ENCODE measurements around the gene CRTC3.

CRTC3 gene

DNA sequence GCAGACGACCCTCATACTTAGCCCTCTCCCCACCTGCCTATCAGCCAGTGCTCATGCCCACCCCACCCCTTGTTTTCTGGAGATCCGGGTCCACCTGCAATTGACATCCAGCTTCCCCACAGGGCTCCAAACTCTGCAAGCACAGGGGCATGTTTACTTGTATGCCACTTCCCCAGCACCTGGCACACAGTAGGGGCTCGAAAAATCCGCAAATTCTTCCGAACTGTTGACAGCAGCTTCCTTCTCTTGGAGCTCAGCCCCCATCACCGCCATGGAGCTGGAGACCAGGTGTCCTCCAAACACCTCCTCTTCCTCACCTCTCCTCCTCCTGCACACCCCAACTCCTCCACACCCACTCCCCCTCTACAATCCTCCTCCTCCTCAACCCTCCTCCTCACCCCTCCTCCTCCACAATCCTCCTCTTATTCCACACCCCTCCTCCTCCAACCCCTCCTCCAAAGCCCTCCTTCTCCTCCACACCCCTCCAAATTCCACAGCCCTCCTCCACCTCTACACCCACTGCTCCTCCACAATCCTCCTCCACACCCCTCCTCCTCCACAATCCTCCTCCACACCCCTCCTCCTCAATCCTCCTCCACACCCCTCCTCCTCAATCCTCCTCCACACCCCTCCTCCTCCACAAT, 117.1 kb downstream of the CRTC3 start:
- TF ChIP-seq ZNF274 (IDR thresholded peaks at IDR 0.05; ENCODE audit: low read depth, low read length) = no peak
- no peak overlapping the region for H3K4me3 ChIP-seq (ENCODE audit: low read length)

DNA sequence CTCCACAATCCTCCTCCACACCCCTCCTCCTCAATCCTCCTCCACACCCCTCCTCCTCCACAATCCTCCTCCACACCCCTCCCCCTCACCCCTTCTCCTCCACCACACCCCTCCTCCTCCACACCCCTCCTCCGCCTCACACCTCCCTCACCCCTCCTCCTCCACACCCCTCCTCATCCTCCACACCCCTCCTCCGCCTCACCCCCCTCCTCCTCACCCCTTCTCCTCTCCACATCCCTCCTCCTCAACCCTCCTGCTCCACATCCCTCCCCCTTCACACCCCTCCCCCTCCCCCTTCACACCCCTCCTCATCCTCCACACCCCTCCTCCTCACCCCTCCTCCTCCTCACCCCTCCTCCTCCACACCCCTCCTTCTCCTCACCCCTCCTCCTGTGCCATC, 117.6 kb downstream of the CRTC3 start:
- TF ChIP-seq ZNF274 (IDR thresholded peaks at IDR 0.05; ENCODE audit: low read depth, low read length) = no peak
- H3K4me3 ChIP-seq (ENCODE audit: low read length) = no peak overlapping the region

DNA sequence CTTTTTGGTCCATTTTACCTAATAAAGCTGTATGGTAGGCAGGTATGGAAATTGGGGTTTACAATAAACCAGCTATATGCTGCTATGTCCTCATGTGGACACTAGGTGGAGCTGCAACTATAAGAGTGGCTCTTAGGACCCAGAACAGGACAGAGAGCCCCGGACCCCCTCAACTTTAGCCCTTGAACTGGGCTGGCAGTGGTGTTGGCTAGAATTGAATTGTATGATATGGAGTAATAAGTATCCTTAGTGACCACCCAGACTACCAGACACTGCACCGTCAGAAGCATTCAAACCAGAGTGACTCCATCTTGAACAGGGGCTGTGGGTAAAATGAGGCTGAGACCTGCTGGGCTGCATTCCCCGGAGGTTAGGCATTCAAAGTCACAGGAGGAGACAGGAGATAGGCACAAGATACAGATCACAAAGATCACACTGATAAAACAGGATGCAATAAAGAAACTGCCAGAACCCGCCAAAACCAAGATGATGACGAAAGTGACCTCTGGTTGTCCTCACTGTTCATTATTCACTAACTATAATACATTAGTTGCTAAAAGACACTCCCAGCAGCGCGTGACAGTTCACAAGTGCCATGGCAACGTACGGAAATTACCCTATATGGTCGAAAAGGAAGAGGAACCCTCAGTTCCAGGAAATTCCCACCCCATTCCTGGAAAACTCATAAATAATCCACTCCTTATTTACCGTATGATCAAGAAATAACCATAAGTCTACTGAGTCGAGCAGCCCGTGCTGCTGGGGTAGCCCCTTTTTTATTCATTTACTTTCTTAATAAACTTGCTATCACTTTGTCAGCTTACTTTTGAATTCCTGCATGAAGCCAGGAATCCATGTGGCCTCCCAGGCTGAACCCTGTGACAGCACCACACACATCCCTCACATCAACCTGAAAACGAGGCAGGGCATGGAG, 118.7 kb downstream of the CRTC3 start:
- no peak overlapping the region for H3K4me3 ChIP-seq (ENCODE audit: low read length)
- TF ChIP-seq ZNF274 (IDR thresholded peaks at IDR 0.05; ENCODE audit: low read depth, low read length) = no peak

DNA sequence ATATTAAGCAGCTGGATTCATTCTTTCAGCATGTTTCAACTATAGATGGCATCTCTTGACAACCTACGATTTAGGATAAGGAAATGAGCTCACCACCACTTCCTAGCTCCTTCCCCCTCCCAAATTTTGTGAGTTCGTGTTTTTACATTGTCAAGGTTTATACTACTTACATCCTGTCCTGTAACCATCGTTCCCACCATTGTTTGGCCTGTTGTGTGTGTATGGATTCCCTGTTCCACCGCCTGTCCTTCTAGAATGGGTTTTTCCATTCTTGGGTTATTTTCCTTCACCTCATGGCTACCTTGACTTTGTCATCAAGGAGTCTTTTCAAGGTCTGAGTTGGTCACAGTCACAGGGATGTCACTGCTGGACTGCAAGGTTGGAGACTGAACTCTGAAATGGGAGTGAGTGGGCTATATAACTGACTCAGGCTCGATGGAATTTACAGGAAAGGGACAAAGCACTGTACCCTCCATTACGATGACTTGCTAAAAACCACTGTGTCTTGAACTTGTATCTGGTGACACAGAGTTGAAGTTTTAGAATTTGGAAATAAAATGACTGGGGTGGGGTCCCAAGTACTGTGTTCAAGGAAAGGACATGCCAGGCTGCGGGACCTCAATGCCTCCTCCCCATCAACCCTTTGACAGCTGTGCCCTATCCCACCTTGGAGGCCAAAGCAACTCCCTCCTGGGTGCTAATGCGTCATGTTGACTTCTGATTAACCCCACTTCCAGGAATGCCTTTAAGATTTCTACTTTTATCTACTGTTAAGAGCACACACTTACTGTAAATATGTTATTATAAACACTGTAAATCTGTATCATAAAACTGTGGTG, 120.6 kb downstream of the CRTC3 start:
- TF ChIP-seq ZNF274 (IDR thresholded peaks at IDR 0.05; ENCODE audit: low read depth, low read length) = no peak

DNA sequence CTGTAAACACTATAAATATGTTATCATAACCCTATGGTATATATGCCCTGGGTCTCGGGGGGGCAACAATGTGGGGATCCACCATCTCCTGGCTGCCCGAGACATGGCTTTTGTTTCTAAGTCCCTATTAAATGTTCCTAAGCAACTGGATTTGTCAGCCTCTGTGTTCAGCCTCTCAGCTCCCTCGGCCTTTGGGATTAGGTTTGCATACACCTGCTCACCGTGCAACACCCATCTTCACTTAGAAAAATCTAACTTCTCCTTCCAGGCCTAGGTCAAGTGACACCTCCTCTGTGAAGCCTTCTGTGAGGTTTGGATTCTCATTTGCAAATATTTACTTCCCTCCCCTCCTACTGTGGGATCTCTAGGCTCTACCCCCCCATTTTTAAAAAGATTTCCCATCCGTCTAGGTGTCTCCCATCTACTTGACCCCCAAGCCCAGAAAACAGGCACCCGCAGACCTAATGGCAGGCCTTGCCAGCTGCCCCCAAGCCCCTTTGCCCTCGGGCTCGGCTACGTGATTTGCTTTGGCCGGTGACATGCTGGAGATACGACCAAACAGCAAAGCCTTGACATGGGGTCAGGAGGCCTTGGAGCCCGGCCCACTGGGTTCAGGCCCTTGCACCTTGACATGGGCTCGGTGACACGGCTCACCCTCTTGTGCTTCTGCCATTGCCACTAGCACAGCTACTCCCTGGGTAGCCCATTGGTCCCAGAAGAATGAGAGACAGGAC, 121.4 kb downstream of the CRTC3 start:
- no peak overlapping the region for H3K4me3 ChIP-seq (ENCODE audit: low read length)
- no peak for TF ChIP-seq ZNF274 (IDR thresholded peaks at IDR 0.05; ENCODE audit: low read depth, low read length)

More for the DNA sequence above, 120.6 kb downstream of the CRTC3 start:
- no peak overlapping the region for H3K4me3 ChIP-seq (ENCODE audit: low read length)

DNA sequence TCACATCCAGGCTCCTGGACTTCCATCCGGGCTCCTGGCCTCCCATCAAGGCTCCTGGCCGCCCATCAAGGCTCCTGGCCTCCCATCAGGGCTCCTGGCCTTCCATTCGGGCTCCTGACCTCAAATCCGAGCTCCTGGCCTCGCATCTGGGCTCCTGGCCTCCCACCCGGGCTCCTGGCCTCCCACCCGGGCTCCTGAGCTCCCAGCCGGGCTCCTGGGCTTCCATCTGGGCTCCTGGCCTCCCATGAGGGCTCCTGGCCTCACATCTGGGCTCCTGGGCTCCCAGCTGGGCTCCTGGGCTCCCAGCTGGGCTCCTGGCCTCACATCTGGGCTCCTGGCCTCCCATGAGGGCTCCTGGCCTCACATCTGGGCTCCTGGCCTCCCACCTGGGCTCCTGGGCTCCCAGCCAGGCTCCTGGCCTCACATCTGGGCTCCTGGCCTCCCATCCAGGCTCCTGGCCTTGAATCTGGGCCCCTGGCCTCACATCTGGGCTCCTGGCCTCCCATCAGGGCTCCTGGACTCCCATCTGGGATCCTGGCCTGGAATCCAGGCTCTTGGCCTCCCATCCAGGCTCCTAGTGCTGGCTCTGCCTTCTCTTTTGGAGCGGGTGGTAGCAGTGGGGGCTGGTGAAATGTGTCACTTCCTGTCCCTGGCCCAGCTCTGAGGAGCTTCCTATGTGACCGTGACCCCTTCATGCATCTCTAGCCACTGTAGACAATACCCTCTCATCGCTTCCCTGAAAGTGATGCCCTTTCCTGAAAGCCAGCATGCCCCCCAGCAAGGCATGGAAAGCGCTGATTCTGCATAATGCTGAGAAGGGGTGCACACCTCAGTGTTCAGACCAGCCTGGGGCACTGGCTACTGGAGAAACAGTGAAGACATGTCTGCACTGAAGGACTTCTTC, 124.8 kb downstream of the CRTC3 start:
- no peak for TF ChIP-seq ZNF274 (IDR thresholded peaks at IDR 0.05; ENCODE audit: low read depth, low read length)
- H3K4me3 ChIP-seq (ENCODE audit: low read length) = no peak overlapping the region

DNA sequence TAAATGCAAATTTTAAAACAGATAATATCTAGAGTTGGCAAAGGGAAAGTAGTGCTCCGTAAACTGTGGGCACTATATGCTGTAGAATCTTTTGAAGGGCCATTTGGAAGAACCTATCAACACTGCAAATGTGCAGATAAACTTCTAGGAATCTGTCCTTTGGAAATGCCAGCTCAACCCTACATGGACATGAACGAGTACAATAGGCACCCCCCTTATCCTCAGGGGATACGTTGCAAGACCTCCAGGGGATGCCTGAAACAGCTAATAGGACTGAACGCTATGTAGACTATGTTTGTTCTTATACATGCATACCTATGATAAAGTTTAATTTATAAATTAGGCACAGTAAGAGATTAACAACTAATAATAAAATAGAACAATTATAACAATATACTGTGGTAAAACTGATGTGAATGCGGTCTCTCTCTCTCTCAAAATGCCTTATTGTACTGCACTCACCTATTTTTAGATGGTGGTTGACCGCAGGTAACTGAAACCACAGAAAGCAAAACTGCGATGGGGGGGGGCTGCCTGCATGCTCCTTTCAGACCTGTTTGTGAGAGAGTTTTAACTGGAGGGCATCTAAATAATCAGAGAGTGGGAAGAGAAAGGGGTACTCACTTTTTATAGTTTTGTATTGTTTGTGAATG, 127.9 kb downstream of the CRTC3 start:
- H3K4me3 ChIP-seq (ENCODE audit: low read length) = peak overlapping the region; percentile 51; the same call in 1 of the 2 replicates

DNA sequence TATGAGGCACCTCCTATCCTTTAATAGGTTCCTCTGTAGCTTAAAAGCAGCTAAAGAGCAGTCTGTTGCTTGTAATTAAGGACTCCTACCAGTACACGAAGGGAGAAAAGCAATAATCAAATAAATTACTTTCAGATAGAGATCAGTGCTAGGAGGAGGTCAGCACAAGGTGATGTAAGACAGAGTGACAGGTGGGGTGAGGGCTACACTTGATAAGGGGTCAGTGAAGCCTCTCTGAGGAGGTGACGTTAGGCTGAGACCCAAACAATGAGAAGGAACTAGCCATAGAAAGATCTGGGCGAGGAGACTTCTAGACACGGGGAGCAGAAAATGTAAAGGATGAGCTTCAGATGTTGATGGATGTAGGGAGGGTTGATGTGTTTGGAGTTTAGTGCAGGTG, 129.8 kb downstream of the CRTC3 start:
- H3K4me3 ChIP-seq (ENCODE audit: low read length) = no peak overlapping the region; the same call in 1 of the 2 replicates
- TF ChIP-seq ZNF274 (IDR thresholded peaks at IDR 0.05; ENCODE audit: low read depth, low read length) = no peak

DNA sequence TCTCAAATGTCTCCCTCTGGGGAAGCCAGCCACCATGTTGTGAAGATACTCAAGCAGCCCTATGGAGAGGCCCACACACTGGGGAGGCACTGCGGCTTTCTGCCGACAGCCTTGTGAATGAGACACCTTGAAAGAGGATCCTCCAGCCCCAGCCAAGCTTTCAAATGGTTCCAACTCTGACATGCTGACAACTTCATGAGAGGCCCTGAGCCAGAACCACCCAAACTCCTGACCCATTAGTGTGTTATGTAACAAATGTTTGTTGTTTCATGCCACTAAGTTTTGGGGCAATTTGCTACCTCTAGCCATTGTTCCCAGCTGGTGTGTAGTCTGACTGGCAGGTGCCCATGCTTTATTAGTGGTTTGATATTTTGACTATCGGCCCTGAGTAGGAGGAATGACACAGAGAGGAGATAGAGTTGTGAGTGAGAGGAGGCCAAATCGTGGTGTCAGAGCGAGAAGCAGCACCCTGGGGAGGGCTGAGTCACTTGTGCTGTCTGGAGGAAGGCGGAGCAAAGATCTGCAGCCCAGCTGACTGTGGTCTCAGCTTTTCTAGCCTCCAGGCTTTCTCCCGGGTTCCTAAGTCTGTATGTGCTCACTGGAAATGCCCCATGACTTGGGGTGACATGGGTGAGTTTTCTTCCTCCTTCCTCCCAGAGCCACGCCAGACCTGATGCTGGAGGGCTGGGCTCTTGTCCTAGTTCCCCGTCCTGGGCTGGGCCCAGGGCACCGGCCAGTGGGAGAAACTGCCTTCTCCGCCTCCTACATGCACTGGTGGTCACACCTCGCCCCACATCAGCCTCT, 130.7 kb downstream of the CRTC3 start:
- TF ChIP-seq ZNF274 (IDR thresholded peaks at IDR 0.05; ENCODE audit: low read depth, low read length) = no peak
- peak overlapping the region; percentile 45; the same call in 1 of the 2 replicates for H3K4me3 ChIP-seq (ENCODE audit: low read length)

DNA sequence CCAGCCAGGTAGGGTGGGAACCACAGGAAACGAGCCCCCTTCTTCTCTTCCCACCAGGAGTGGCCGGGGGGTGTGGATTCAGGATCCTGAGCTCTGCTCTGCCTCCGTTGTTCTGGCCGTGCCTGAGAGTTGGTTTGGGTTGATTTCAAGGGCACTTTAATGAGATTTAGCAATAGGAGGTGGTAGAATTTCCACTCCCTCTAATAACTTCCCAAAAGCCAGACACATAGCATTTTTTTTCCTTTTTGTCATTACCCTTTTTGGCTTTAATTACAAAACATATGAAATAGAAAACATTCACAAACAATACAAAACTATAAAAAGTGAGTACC, 131.2 kb downstream of the CRTC3 start:
- H3K4me3 ChIP-seq (ENCODE audit: low read length) = peak overlapping the region; percentile 45; the same call in 1 of the 2 replicates

DNA sequence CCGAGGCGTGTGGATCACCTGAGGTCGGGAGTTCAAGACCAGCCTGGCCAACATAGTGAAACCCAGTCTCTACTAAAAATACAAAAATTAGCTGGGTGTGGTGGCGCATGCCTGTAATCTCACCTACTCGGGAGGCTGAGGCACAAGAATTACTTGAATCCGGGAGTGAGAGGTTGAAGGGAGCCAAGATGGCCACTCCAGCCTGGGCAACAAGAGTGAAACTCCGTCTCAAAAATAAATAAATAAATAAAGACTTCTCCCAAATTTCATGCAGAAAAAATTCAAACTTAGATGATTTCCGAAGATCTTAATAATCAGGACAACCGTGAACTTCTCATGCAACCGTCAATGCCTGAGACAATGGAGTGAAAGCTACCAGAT, 134.3 kb downstream of the CRTC3 start:
- H3K4me3 ChIP-seq (ENCODE audit: low read length) = peak overlapping the region; percentile 69; the same call in 1 of the 2 replicates

All from GM08714 (cell line).